Measurements from ENCODE around the gene TMOD4.
"Not testable (repeated sequence)": the region's sequence is repeated elsewhere in the genome, so short reads cannot be mapped to it uniquely, and the experiment has no call there.

Gene TMOD4

GRCh38 chr1:151210830-151211229, 35.0 kb upstream of the TMOD4 start:
- DNase-seq (ENCODE audit: extremely low read depth, insufficient read length), result no peak
- TF ChIP-seq, protein P1, sequence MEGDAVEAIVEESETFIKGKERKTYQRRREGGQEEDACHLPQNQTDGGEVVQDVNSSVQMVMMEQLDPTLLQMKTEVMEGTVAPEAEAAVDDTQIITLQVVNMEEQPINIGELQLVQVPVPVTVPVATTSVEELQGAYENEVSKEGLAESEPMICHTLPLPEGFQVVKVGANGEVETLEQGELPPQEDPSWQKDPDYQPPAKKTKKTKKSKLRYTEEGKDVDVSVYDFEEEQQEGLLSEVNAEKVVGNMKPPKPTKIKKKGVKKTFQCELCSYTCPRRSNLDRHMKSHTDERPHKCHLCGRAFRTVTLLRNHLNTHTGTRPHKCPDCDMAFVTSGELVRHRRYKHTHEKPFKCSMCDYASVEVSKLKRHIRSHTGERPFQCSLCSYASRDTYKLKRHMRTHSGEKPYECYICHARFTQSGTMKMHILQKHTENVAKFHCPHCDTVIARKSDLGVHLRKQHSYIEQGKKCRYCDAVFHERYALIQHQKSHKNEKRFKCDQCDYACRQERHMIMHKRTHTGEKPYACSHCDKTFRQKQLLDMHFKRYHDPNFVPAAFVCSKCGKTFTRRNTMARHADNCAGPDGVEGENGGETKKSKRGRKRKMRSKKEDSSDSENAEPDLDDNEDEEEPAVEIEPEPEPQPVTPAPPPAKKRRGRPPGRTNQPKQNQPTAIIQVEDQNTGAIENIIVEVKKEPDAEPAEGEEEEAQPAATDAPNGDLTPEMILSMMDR (IDR thresholded peaks at IDR 0.05; ENCODE audit: insufficient read depth, low read length, poor library complexity, severe bottlenecking), result no peak
- Histone ChIP-seq H3K36me3 (ENCODE audit: control insufficient read depth, insufficient read depth, low read length) (peaks cover 5% of the 10 kb centered on the region), H3K4me3 (replicated peaks; ENCODE audit: low read depth, low read length) (no peak overlapping the region), H3K27me3 (replicated peaks; ENCODE audit: control insufficient read depth, insufficient read depth, low read length) (no peaks in the 10 kb centered on the region)

GRCh38 chr1:151205381-151205965, 29.7 kb upstream of the TMOD4 start:
- peaks cover 10% of the 10 kb centered on the region for H3K36me3 ChIP-seq (ENCODE audit: control insufficient read depth, insufficient read depth, low read length)
- not testable (repeated sequence) for H3K27me3 ChIP-seq (replicated peaks; ENCODE audit: control insufficient read depth, insufficient read depth, low read length); H3K4me3 ChIP-seq (replicated peaks; ENCODE audit: low read depth, low read length)

GRCh38 chr1:151199873-151200581, 24.2 kb upstream of the TMOD4 start:
- Histone ChIP-seq H3K27me3 (replicated peaks; ENCODE audit: control insufficient read depth, insufficient read depth, low read length) (no peaks in the 10 kb centered on the region), H3K36me3 (ENCODE audit: control insufficient read depth, insufficient read depth, low read length) (peaks cover 8% of the 10 kb centered on the region), H3K4me3 (replicated peaks; ENCODE audit: low read depth, low read length) (peak overlapping the region; percentile 100)
- TF ChIP-seq, protein P1 (IDR thresholded peaks at IDR 0.05; ENCODE audit: insufficient read depth, low read length, poor library complexity, severe bottlenecking), result no peak
- DNase-seq (ENCODE audit: extremely low read depth, insufficient read length), result no peak

More at GRCh38 chr1:151205381-151205965, 29.7 kb upstream of the TMOD4 start:
- DNase-seq (ENCODE audit: extremely low read depth, insufficient read length), result not testable (repeated sequence)

- TF ChIP-seq, protein P1 (IDR thresholded peaks at IDR 0.05; ENCODE audit: insufficient read depth, low read length, poor library complexity, severe bottlenecking), result no peak
- H3K4me3 ChIP-seq (replicated peaks; ENCODE audit: low read depth, low read length), result peak within 1 kb of the TSS; percentile 100
- no peaks in the 10 kb centered on the region for H3K27me3 ChIP-seq (replicated peaks; ENCODE audit: control insufficient read depth, insufficient read depth, low read length)
- H3K36me3 ChIP-seq (ENCODE audit: control insufficient read depth, insufficient read depth, low read length), result peaks cover 6% of the 10 kb centered on the region
- peak; percentile 93 for DNase-seq (ENCODE audit: extremely low read depth, insufficient read length)
Observed at GRCh38 chr1:151198254-151199127, 22.7 kb upstream of the TMOD4 start, which contains the start of gene PIP5K1A. PIP5K1A (plus strand) TSS chr1:151198552; CDS start chr1:151198997, 445 bp downstream.

DNA sequence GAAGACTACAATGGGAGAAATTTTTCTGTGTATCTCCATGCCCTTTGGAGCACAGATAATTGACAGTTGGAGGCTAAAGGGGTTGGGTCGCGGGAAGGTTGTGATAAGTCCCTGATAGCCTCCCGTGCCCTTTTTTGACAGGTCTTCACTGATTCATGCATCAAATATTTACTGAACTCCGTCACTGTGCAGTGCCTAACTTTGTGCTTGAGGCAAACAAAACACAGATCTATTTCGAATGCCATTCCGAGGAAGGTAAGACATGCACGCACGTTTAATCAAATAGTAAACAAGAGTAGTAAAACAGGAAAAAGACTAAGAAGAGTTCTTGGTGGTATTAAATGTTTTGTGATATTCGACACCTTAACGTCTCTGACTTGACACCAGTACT, 22.1 kb upstream of the TMOD4 start:
- Histone ChIP-seq H3K36me3 (ENCODE audit: control insufficient read depth, insufficient read depth, low read length) (peaks cover 2% of the 10 kb centered on the region), H3K4me3 (replicated peaks; ENCODE audit: low read depth, low read length) (peak overlapping the region; percentile 100), H3K27me3 (replicated peaks; ENCODE audit: control insufficient read depth, insufficient read depth, low read length) (no peaks in the 10 kb centered on the region)
- TF ChIP-seq, protein P1 (IDR thresholded peaks at IDR 0.05; ENCODE audit: insufficient read depth, low read length, poor library complexity, severe bottlenecking), result no peak
- DNase-seq (ENCODE audit: extremely low read depth, insufficient read length), result no peak
